ENCODE data around the gene TEX264. TPM values are rescaled to one million over a fixed set of nuclear protein-coding genes. Genes with fewer than 3 reads are reported as not detected.

The TEX264 gene
- total RNA-seq, 1 donor from 2014 or later = 15.9 TPM

GRCh38 chr3:51675201-51675611 is 4.2 kb downstream of the TEX264 start:
- no peak for DNase-seq

GRCh38 chr3:51676102-51676640 is 5.1 kb downstream of the TEX264 start:
- no peak for DNase-seq

GRCh38 chr3:51677358-51677757 is 6.3 kb downstream of the TEX264 start:
- no peak for DNase-seq

- no peak for DNase-seq
Observed at GRCh38 chr3:51678186-51678585, 7.1 kb downstream of the TEX264 start.

- no peak for DNase-seq
Observed at GRCh38 chr3:51678641-51679040, 7.6 kb downstream of the TEX264 start.

GRCh38 chr3:51679318-51679717 is 8.3 kb downstream of the TEX264 start:
- no peak for DNase-seq

GRCh38 chr3:51679777-51680176 is 8.7 kb downstream of the TEX264 start:
- no peak for DNase-seq

GRCh38 chr3:51680196-51680595 is 9.1 kb downstream of the TEX264 start:
- DNase-seq = no peak

- no peak for DNase-seq
Observed at GRCh38 chr3:51680663-51681230, 9.7 kb downstream of the TEX264 start.

- DNase-seq = no peak
Observed at GRCh38 chr3:51681453-51681852, 10.4 kb downstream of the TEX264 start.

- DNase-seq = peak; percentile 33
Observed at GRCh38 chr3:51682079-51682478, 11.0 kb downstream of the TEX264 start.

- no peak for DNase-seq
Observed at GRCh38 chr3:51682526-51682925, 11.5 kb downstream of the TEX264 start.

GRCh38 chr3:51683566-51683965 is 12.5 kb downstream of the TEX264 start:
- DNase-seq = no peak

- no peak for DNase-seq
Observed at GRCh38 chr3:51684971-51685751, 14.1 kb downstream of the TEX264 start.

GRCh38 chr3:51686056-51686455 is 15.0 kb downstream of the TEX264 start:
- DNase-seq = no peak

- DNase-seq = no peak
Observed at GRCh38 chr3:51686512-51687215, 15.6 kb downstream of the TEX264 start.

- DNase-seq = no peak
Observed at GRCh38 chr3:51687431-51688205, 16.6 kb downstream of the TEX264 start.

GRCh38 chr3:51688206-51688600 is 17.2 kb downstream of the TEX264 start:
- DNase-seq = no peak

GRCh38 chr3:51691021-51691420 is 20.0 kb downstream of the TEX264 start:
- no peak for DNase-seq

- DNase-seq = no peak
Observed at GRCh38 chr3:51691949-51692348, 20.9 kb downstream of the TEX264 start.

GRCh38 chr3:51692980-51693395 is 21.9 kb downstream of the TEX264 start:
- no peak for DNase-seq

GRCh38 chr3:51696954-51697353 is 25.9 kb downstream of the TEX264 start:
- DNase-seq = peak; percentile 77

Measured in occipital lobe (tissue), 2 donors.